Neural cell (in vitro differentiated cells): ENCODE results near the gene C1orf122. TPM values are rescaled to one million over a fixed set of nuclear protein-coding genes. Genes with fewer than 3 reads are reported as not detected.

Source experiments
- H2AFZ ChIP-seq: fragments of 200-600, 300-800 bp; sonication (generic), shearing (Covaris generic); 2 replicates; pipeline ENCODE4 v1.6.0; 2014; ENCODE audit warnings: low read depth, mild to moderate bottlenecking, antibody characterized with exemption, low read length, moderate library complexity
- H3F3A ChIP-seq: fragments of 200-600 bp; shearing (Covaris generic); 2 replicates; pipeline ENCODE4 v1.6.1; 2016; ENCODE audit warnings: mild to moderate bottlenecking, moderate library complexity, mixed read lengths, antibody characterized with exemption, low read length; ENCODE audit not compliant: insufficient read depth, poor library complexity, severe bottlenecking
- H3K27ac ChIP-seq: fragments of 200-600, 300-800 bp; sonication (generic), shearing (Covaris generic); 2 replicates; pipeline ENCODE4 v1.5.1; 2014; ENCODE audit warnings: mild to moderate bottlenecking, low read length, moderate library complexity
- H3K27me3 ChIP-seq: fragments of 300-800, 200-600 bp; sonication (generic), shearing (Covaris generic); 2 replicates; pipeline ENCODE4 v1.6.0; 2014; ENCODE audit warnings: mild to moderate bottlenecking, low read depth, low read length, moderate library complexity; ENCODE audit not compliant: insufficient read depth
- H3K36me3 ChIP-seq: fragments of 300-800, 200-600 bp; sonication (generic), shearing (Covaris generic); 2 replicates; pipeline ENCODE4 v1.5.1; 2014; ENCODE audit warnings: mild to moderate bottlenecking, antibody characterized with exemption, low read length, moderate library complexity; ENCODE audit not compliant: insufficient read depth
- H3K4me2 ChIP-seq: fragments of 300-800, 200-600 bp; sonication (generic), shearing (Covaris generic); 2 replicates; pipeline ENCODE4 v1.6.0; 2014; ENCODE audit warnings: mild to moderate bottlenecking, low read length
- H3K4me3 ChIP-seq: fragments of 300-800, 200-600 bp; sonication (generic), shearing (Covaris generic); 2 replicates; pipeline ENCODE4 v1.5.1; 2014; ENCODE audit warnings: mild to moderate bottlenecking, low read length, moderate library complexity
- H3K79me2 ChIP-seq: fragments of 200-600 bp; shearing (Covaris generic); replicated peaks from 2 replicates; pipeline ENCODE4 v1.6.0; 2014; ENCODE audit warnings: mild to moderate bottlenecking, low read length, moderate library complexity; ENCODE audit not compliant: insufficient read depth
- H3K9ac ChIP-seq: fragments of 300-800, 200-600 bp; sonication (generic), shearing (Covaris generic); 2 replicates; pipeline ENCODE4 v1.6.1; 2016; ENCODE audit warnings: mild to moderate bottlenecking, low read length, mixed read lengths
- H3K9me2 ChIP-seq: fragments of 200-600 bp; shearing (Covaris generic); 2 replicates; pipeline ENCODE4 v1.6.1; 2016; ENCODE audit warnings: mild to moderate bottlenecking, low read length, mixed read lengths; ENCODE audit not compliant: insufficient read depth
- H3K9me3 ChIP-seq: fragments of 200-600, 300-800 bp; sonication (generic), shearing (Covaris generic); 2 replicates; pipeline ENCODE4 v1.6.1; 2016; ENCODE audit warnings: mild to moderate bottlenecking, mixed run types, low read length, moderate library complexity, mixed read lengths
- H4K20me1 ChIP-seq: fragments of 200-600 bp; shearing (Covaris generic); 2 replicates; pipeline ENCODE4 v1.6.1; 2016; ENCODE audit warnings: mild to moderate bottlenecking, mixed run types; ENCODE audit not compliant: insufficient read depth
- EP300 ChIP-seq: fragments of 450-650 bp; conservative IDR thresholded peaks from 2 replicates; pipeline ENCODE4 v1.6.1; 2014; ENCODE audit warnings: antibody characterized with exemption, mild to moderate bottlenecking, moderate library complexity; ENCODE audit not compliant: poor library complexity, severe bottlenecking
- EZH2 ChIP-seq: fragments of 200-600, 300-800 bp; shearing (Covaris generic), sonication (generic); IDR thresholded peaks from 2 replicates; pipeline ENCODE4 v1.6.1; 2014; ENCODE audit warnings: antibody characterized with exemption, low read length, borderline replicate concordance, mild to moderate bottlenecking; ENCODE audit not compliant: insufficient read depth, poor library complexity, severe bottlenecking
- MXI1 ChIP-seq: fragments of 450-650 bp; conservative IDR thresholded peaks from 2 replicates; pipeline ENCODE4 v1.6.1; 2014; ENCODE audit warnings: antibody characterized with exemption, mild to moderate bottlenecking; ENCODE audit not compliant: poor library complexity, severe bottlenecking
- POLR2AphosphoS5 ChIP-seq: IDR thresholded peaks from 2 replicates; pipeline ENCODE4 v1.6.1; 2012
- RAD21 ChIP-seq: fragments of 450-650 bp; conservative IDR thresholded peaks from 2 replicates; pipeline ENCODE4 v1.6.1; 2014; ENCODE audit warnings: antibody characterized with exemption, mild to moderate bottlenecking, moderate library complexity
- SMC3 ChIP-seq: fragments of 450-650 bp; conservative IDR thresholded peaks from 2 replicates; pipeline ENCODE4 v1.6.1; 2014; ENCODE audit warnings: antibody characterized with exemption, mild to moderate bottlenecking, moderate library complexity; ENCODE audit not compliant: poor library complexity
- TAF1 ChIP-seq: IDR thresholded peaks from 2 replicates; pipeline ENCODE4 v1.6.1; 2012; ENCODE audit warnings: low read depth
- polyA plus RNA-seq: library from polyadenylated mRNA; depleted of rRNA; stranded (reverse); fragments of >200 nt; gene quantifications from 2 replicates; pipeline ENCODE4 v1.2.3, GENCODE V29; 2014
- TF ChIP-seq, protein P1 (sequence below): fragments of 450-650 bp; IDR thresholded peaks from 2 replicates; pipeline ENCODE4 v1.5.1; 2014; ENCODE audit warnings: antibody characterized with exemption, mild to moderate bottlenecking, moderate library complexity; ENCODE audit not compliant: poor library complexity, severe bottlenecking
- TF ChIP-seq, protein P2 (sequence below): IDR thresholded peaks from 2 replicates; pipeline ENCODE4 v1.6.1; 2012; ENCODE audit warnings: borderline replicate concordance

Gene C1orf122
- polyA plus RNA-seq, 1 donor from 2014 or later, result 143 TPM

DNA sequence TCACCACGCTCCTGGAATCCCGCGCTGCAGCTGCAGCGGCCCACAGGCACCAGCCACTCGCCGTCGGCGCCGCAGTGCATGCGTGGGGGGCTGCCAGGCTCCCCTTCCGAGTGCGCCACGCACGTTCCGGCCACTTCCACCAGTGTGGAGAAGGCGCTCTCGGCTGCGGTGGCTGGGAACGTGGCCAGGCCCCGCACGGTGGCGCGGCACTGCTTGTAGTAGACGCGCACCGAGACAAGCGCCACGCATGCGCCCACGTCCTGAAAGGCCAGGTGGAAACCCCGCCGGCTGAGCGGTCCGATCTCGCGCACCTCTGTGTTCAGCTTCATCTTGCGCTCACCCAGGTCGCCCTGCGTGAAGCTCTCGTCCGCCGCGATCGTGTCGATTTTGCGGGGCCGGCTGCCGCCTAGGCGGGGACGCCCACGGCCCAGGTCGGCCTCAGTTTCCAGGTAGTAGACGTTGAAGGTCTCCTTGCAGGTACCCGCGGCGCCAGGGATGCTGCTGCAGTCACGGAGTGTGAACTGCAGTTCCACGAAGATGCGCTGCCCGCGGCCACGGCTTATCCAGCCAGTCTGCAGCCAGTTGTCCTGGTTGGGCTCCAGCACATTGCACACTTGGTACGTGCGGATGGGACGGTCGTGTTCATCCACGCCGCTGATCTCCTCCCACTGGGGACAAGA is 46.0 kb upstream of the C1orf122 start:
- TF ChIP-seq EP300 (no peak), TAF1 (no peak), SMC3 (no peak), MXI1 (no peak), EZH2 (no peak), RAD21 (no peak), POLR2AphosphoS5 (no peak)
- TF ChIP-seq, protein P1, sequence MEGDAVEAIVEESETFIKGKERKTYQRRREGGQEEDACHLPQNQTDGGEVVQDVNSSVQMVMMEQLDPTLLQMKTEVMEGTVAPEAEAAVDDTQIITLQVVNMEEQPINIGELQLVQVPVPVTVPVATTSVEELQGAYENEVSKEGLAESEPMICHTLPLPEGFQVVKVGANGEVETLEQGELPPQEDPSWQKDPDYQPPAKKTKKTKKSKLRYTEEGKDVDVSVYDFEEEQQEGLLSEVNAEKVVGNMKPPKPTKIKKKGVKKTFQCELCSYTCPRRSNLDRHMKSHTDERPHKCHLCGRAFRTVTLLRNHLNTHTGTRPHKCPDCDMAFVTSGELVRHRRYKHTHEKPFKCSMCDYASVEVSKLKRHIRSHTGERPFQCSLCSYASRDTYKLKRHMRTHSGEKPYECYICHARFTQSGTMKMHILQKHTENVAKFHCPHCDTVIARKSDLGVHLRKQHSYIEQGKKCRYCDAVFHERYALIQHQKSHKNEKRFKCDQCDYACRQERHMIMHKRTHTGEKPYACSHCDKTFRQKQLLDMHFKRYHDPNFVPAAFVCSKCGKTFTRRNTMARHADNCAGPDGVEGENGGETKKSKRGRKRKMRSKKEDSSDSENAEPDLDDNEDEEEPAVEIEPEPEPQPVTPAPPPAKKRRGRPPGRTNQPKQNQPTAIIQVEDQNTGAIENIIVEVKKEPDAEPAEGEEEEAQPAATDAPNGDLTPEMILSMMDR, result no peak
- TF ChIP-seq, protein P2, sequence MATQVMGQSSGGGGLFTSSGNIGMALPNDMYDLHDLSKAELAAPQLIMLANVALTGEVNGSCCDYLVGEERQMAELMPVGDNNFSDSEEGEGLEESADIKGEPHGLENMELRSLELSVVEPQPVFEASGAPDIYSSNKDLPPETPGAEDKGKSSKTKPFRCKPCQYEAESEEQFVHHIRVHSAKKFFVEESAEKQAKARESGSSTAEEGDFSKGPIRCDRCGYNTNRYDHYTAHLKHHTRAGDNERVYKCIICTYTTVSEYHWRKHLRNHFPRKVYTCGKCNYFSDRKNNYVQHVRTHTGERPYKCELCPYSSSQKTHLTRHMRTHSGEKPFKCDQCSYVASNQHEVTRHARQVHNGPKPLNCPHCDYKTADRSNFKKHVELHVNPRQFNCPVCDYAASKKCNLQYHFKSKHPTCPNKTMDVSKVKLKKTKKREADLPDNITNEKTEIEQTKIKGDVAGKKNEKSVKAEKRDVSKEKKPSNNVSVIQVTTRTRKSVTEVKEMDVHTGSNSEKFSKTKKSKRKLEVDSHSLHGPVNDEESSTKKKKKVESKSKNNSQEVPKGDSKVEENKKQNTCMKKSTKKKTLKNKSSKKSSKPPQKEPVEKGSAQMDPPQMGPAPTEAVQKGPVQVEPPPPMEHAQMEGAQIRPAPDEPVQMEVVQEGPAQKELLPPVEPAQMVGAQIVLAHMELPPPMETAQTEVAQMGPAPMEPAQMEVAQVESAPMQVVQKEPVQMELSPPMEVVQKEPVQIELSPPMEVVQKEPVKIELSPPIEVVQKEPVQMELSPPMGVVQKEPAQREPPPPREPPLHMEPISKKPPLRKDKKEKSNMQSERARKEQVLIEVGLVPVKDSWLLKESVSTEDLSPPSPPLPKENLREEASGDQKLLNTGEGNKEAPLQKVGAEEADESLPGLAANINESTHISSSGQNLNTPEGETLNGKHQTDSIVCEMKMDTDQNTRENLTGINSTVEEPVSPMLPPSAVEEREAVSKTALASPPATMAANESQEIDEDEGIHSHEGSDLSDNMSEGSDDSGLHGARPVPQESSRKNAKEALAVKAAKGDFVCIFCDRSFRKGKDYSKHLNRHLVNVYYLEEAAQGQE, result no peak
- no peaks in the 10 kb centered on the region for H3K79me2 ChIP-seq
- H3K9ac ChIP-seq, result no peak overlapping the region
- no peaks in the 10 kb centered on the region for H4K20me1 ChIP-seq
- H3K27me3 ChIP-seq, result peaks cover 88% of the 10 kb centered on the region
- H3F3A ChIP-seq, result no peaks in the 10 kb centered on the region
- H3K4me2 ChIP-seq, result no peak overlapping the region
- no peak overlapping the region for H3K4me3 ChIP-seq
- H3K9me2 ChIP-seq, result no peaks in the 10 kb centered on the region
- H3K9me3 ChIP-seq, result no peaks in the 10 kb centered on the region
- H3K36me3 ChIP-seq, result no peaks in the 10 kb centered on the region
- H2AFZ ChIP-seq, result no peak overlapping the region
- H3K27ac ChIP-seq, result no peak overlapping the region

- H3K27ac ChIP-seq, result no peak overlapping the region
- TF ChIP-seq MXI1 (no peak), EZH2 (no peak), POLR2AphosphoS5 (no peak), TAF1 (no peak), EP300 (no peak), RAD21 (no peak), SMC3 (no peak)
- TF ChIP-seq, protein P2, result no peak
- TF ChIP-seq, protein P1, result no peak
- H3K4me3 ChIP-seq, result peak overlapping the region; percentile 87
- no peaks in the 10 kb centered on the region for H3F3A ChIP-seq
- H2AFZ ChIP-seq, result no peak overlapping the region
- H3K4me2 ChIP-seq, result no peak overlapping the region
- no peaks in the 10 kb centered on the region for H3K9me2 ChIP-seq
- no peaks in the 10 kb centered on the region for H3K79me2 ChIP-seq
- H3K9ac ChIP-seq, result no peak overlapping the region
- H3K36me3 ChIP-seq, result no peaks in the 10 kb centered on the region
- H4K20me1 ChIP-seq, result no peaks in the 10 kb centered on the region
- H3K9me3 ChIP-seq, result no peaks in the 10 kb centered on the region
- H3K27me3 ChIP-seq, result peaks cover 88% of the 10 kb centered on the region
Measured at GRCh38 chr1:37762516-37762915, 45.1 kb upstream of the C1orf122 start.
